ENCODE measurements around the gene BGN.

DNA sequence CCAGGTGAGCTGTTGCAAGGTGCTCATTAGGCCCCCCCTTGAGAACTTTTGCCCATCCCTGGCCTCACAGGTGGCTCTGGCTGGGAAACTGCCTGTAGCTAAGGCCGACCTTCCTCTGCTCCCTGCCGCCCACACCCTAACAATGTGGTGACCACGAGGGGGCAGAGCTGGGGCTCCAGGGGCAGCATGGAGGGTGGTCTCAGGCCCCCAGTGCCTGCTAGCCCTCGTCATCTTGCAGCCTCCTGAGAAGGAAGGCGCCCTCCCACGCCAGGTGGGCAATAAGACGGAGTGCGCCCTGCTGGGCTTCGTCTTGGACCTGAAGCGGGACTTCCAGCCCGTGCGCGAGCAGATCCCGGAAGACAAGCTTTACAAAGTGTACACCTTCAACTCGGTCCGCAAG lies 55.0 kb downstream of the BGN start:
- TF ChIP-seq CTCF (IDR thresholded peaks at IDR 0.05) (no peak), POLR2A (IDR thresholded peaks at IDR 0.05) (no peak), POLR2AphosphoS5 (IDR thresholded peaks at IDR 0.05) (no peak)

Data from prostate gland (tissue), 2 donors.